GM18858 (cell line): Measurements from ENCODE around the gene IFT122.
"Not testable (repeated sequence)": the region's sequence is repeated elsewhere in the genome, so short reads cannot be mapped to it uniquely, and the experiment has no call there.

ENCODE experiments used
- ATAC-seq: cut with Tn5 transposase; IDR thresholded peaks from one replicate; pipeline ENCODE4 v1.9.1; 2021; ENCODE audit not compliant: unreplicated experiment

Gene IFT122

DNA sequence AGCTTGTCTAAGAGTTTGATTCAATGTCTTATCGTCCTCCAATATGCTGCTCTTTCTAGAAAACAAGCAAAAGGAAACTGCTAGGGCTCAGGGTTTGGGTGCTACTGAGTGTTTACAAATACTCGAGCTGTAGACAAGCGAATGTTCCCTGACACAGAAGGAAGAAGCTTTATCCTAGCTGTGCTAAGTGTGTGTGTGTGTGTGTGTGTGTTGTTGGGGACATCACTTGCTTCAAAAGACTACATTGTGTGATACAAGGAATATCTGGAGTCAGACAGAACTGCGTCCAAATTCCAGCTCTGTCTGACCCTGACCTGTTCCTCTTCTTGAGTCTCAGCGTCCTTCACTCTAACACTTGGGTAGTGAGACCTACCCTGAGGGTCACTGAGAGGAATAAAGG, 54.5 kb downstream of the IFT122 start:
- not testable (repeated sequence) for ATAC-seq

DNA sequence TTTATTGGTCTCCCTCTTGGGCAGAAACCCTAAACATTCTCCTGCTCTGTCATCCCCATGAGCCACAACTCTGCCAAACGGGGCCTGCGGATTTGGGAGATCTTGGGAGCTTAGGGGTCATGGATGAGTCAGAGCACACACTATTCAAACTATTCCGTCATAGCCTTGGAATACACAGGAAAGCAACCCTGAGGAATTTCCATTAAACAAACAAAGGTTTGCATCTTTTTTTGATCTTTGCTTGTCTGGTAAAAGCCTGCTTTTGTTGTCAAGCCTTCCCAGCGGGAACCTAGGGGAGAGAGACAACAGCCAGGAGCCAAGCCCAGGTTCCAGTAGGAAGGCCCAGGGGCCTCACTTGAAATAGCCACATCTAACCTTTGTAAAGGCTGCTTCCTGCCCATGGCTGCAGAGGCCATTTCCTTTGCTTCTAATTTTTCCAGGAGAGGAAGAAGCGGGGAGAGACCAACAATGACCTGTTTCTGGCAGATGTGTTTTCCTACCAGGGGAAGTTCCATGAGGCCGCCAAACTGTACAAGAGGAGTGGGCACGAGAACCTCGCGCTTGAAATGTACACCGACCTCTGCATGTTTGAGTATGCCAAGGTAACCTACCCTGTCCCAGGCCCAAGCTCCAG, 55.1 kb downstream of the IFT122 start:
- not testable (repeated sequence) for ATAC-seq

DNA sequence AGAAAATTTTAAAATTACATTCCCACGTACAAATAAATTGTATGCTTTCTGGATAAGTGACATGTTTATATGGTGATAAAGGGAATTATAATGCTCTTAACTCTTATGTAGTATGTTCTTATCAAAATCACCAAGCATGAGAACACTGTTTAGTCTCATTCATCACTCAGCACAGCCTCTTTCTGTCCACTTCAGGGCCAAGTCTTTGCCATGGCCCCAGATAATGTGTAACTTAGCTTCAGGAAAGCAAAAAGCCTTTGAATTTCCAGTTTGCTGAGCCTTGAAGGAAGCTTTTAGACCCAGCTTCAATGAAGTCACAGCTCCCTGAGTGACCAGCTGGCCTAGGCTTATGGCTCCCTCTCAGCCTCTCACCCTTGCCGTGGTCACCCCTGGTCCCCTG, 57.9 kb downstream of the IFT122 start:
- ATAC-seq, result not testable (repeated sequence)

DNA sequence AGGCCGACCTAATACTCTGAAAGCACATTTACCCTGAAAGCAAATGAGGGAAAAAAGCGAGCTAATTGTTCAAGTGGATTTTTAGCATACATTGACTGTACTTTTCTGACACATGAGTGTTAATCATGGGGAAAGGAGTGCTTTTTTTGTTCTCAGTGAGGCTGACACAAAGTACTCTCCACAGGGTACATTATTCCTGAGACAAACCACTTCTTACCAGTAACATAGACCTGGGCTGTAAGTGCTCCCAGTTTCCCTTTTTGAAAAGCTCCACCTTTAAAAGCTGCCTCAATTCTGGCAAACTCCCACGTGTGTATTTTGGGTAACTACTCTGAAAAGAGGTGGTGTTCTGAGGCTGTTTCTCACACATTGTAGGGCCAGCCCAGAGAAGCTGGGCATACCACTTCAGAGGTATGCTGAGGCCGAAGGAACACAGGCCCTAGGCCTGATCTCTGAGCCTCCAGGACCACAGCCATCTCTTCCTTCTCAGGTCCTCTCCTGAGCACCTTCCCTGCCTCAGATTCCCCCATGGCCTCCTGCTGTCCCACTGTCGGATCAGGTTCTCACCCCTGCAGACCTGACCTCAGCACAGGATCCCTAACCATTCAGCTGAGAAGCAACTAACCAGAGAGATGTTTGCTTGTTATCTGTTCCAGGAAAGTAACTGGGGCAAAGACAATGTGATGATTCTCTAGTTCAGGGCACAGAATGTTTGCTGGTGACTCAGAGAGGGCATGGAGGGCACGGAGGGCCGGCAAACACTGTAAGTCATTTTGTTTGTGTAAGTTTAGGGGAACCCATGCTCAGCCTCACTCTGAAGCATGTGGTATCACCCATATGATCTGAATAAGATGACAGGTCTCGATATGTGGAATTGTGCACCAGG, 58.8 kb downstream of the IFT122 start:
- not testable (repeated sequence) for ATAC-seq

DNA sequence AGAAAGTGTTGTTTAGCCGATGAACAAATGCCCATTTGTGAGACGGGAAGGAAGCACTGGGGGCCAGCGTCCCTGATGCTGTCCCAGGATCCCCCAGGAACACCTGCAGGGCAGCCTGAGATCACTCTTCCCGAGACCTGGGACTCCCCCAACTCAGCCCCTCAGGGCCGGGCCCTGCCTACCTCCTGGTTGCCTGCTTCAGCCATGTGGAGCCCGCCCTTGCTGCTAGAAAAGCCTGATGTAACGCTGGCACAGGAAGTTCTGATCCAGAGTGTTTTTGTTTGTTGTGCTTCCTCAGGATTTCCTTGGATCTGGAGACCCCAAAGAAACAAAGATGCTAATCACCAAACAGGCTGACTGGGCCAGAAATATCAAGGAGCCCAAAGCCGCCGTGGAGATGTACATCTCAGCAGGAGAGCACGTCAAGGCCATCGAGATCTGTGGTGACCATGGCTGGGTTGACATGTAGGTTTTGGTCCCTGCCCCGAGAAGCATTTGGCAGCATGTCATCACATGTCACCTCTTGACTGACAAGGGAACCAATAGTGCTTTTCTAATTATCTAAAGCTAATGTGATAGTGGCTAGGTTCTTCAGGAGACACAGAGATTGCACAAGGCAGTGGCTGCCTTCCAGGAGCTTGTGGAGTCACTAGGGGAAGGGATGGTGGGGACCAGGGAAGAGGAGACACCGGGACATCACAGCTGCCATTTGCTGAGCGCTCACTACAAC, 59.7 kb downstream of the IFT122 start:
- ATAC-seq, result not testable (repeated sequence)

DNA sequence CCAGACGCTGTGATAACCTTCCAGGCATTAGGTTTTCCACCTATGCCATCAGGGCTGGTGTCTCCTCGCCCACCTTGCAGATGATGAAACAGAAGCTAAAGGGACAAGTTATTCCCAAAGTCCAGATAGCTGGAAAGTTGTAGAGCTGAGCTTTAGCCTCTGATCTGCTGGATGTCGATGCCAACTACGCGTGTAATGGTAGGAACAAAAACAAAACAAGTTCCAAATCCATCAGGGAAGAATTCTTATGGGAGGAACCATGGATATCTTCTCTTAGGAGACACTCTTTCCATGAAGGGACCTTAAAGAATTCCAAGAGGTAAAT, 60.3 kb downstream of the IFT122 start:
- no peak for ATAC-seq

DNA sequence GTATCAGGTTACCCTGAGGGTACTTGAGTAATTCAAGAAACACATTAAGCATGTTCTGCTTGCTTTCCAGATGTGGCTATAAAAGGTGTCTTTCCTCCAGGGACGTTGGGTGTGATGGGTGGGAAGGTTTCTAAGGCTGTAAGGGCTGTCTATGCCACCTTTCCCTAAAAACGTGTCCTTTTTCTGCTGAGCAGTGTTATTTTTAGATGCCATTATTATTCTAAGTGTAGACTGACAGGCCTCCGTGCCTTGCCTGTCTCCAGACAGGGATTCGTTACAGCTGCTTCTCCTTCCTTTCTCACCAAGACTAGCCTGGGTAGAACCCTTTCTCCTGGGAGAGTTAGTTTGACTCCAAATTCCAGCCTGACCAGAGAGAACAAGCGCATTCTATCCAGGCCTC, 61.6 kb downstream of the IFT122 start:
- no peak for ATAC-seq

DNA sequence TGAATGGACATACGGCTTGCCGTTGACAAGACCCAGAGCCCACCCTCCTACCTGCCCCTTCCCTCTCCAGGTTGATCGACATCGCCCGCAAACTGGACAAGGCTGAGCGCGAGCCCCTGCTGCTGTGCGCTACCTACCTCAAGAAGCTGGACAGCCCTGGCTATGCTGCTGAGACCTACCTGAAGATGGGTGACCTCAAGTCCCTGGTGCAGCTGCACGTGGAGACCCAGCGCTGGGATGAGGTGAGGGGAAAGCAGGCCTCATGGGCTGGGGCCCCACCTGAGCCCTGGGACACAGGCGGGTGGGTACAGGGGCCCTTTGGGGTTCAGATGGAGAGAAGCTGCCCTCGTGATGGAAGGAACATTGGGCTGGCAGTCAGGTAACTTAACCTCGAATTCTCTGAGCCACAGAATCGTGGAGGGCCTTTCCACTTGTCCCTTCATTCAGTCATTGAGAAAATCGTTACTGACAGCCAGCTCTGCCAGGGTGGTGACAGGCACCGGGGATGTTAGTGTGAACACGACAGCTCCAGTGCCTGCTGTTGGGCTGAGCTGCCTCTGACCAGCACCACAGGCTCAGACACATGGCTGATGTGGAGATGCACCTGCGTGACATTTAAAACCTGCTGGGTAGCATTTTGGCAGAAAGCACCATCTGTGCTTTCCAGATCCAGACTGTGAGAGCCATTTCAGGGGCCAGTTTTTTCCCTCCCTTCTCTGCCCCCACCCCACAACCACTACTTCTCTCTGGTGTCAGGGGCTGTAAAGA, 62.8 kb downstream of the IFT122 start:
- no peak for ATAC-seq

DNA sequence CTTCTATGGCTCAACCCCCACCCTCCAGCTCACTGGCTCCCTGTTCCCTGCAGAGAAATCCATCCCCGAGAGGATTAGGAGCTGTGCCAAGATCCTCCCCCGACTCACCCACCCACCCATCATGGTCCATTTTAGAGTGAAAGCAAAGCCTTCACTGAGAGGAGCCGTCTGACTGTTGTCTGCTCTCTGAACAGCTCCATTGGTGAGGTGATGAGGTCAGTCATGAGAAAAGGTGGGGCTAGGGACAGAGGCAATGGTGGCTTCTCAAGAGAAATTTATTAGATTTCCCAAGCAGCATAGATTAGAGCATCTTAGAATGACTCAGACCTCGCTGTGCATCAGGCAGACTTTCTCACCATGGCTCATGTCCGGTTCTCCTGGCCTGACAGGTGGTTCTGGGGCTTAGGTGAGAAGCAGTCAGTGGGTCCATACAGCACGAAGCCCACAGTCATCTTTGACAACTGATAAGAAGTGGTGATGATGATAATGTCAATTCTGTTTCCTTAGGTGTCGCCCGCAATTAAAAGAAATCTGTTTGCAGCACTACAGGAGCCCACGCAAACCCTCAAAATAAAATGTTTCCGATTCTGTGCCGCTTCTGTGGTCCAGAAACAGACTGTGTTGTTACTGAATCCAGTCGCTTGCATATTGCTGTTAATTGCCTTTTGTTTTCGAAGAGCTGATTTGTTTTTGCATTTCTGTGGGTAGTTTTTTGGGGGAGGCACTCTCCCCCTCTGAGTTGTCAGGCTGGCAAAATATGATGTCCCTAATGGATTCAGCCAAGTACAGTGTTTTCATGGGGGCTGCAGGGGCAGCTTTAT, 63.7 kb downstream of the IFT122 start:
- ATAC-seq, result no peak

DNA sequence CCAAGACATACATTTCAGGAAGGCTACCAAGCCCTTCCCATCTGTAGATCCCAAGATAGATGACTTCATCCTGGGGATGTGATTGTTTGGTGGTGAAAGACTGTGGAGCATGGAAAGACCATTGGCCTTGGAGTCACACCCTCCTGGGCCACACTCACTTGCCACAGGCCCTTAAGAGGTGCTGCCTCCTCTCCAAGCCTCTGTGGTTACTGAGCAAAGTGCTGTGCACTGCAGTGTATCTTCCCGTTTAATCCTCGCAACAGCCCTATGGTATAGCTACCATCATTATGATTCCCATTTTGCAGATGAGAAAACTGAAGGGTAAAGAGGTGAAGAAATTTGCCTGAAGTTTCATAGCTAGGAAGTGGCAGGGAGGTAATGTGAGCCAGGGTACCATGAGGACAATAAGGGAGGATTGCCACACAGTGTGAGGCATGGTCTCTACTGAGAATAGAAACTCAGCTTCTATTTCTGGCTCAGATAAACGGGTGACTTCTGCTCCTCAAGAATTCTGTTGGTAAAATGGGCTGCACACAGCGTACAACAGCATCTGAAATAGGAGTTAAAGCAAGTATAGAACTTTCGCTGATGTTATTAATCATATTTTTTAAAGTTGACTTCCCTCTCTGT, 64.6 kb downstream of the IFT122 start:
- ATAC-seq, result no peak

DNA sequence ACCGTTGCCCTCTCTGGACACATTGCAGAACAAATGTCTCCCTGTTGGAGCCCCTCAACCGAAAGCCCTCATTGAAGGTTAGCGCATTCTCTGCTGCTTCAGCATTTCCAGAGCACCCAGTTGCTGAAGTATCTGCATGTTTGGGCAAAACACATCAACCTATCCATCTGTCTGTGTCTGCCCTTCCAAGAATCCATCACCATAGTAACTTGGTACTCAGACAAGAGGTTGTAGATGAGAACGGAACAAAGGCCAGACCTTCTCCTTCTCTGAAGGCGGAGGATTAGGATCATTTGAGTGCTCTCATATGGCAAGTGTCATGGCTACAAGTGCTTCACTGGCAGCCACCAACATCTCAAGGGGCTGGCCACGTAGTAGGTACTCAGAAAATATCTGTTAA, 65.3 kb downstream of the IFT122 start:
- ATAC-seq, result no peak

DNA sequence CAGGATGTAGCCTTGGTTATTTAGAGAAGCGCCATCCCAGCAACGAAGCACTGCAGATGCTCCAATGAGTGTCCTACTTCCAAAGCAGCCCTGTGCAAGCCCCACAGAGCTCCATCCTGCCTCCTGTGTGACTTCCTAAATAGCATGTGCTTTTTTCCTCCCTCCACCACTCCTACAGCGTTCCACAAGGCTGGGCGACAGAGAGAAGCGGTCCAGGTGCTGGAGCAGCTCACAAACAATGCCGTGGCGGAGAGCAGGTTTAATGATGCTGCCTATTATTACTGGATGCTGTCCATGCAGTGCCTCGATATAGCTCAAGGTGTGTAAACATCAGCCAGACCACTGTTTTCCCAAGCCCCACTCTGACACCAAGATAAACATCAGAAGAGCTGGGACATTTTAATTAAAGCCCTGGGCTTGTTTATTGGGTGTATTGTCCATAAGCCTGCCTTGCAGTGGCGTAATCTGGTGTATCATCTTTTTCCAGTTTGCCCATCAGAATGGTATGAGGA, 66.3 kb downstream of the IFT122 start:
- ATAC-seq, result no peak

DNA sequence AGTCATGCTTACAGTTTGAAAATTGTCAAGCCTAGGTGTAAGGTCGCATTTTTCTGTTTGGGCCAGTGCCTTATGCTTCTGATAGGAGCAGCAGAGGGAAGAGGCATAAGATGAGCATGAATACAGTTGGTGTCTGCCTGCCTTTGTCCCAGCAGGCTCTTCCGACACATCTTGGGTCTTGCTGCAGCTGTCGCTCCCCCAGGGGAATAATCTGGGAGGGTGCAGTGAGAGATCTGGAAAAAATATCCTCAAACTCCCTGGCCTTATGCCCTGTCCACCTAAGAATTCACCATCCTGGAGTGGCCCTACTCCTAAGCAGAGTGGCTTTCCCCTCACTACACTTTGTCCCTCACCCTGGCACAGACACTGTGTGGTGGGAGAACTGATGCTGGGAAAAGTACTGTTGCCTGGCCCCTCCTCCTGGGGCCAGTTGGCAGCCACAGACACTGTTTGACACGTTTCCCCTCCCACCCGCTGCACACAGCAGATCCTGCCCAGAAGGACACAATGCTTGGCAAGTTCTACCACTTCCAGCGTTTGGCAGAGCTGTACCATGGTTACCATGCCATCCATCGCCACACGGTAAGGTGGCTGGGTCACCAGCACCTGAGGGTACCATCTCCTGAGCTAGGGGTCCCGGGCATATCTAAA, 67.3 kb downstream of the IFT122 start:
- no peak for ATAC-seq

DNA sequence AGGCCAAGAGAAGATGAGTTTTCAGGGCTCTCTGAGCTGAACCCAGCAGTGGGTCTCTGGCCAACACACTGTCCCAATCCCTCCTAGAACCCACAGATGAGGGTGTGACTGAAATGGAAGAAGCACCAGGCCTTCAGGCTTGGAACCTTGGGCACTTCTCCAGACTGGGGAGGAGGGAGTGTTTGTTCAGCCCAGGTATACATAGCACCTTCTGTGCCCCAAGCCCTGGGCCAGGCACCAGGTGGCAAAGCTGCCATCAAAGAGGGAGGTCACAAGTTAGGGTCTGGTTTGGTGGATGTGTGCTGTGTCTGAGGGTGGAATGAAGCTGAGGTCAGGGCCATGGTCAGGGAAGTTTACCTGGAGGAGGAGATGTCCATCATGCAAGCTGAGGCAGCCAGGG, 72.6 kb downstream of the IFT122 start:
- no peak for ATAC-seq

DNA sequence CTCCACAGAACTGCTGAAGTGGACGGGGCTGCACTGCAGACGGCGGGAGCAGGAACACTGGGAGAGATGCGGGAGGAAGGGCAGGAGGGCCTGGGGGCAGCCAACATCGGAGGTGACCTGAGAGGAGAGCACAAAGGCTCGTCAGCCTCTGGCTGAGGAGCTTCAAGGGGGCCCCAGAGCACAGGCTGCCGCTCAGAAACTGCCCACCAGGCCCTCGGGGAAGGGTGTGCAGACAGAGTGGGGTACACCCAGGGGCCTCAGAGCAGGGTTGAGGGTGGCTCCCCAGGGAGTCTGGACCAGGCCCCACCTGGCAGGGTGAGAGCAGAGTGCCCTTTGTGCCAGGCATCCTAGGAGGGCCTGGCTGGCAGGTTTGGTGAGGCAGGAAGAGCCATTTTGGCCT, 73.7 kb downstream of the IFT122 start:
- ATAC-seq, result no peak

DNA sequence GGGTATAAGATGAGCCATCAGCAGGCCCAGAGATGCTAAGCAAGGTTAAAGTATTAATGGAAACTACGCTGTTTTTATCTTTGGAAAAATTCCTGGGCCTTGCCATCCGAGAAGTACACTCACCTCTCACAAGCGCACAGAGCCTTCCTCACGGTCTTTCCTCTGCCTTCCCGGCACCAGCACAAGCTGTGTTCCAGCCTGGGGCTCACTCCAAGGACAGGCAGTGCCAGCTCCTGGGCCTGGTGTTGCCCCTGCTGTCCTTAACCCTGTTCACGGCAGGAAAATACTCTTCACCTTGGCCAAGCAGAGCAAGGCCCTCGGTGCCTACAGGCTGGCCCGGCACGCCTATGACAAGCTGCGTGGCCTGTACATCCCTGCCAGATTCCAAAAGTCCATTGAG, 74.1 kb downstream of the IFT122 start:
- no peak for ATAC-seq

DNA sequence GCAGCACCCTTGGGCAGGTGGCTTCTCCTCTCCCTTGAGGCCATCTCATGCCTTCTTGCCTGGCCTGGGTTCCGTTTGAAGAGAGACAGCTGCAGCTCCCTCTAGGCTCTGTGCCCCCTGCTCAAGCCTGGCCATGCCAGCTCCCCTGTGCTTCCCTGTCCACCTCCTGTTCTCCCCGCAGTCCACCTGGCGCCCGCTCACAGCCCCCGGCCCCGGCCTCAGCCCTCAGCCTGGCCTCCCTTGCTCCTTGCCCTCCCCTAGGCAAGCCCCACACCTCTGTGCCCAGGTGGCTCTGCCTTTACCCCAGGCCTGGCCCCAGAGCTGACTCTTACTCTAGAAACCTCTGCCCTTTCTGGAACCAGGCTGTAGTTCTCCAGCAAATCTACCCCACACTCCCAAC, 74.5 kb downstream of the IFT122 start:
- no peak for ATAC-seq

DNA sequence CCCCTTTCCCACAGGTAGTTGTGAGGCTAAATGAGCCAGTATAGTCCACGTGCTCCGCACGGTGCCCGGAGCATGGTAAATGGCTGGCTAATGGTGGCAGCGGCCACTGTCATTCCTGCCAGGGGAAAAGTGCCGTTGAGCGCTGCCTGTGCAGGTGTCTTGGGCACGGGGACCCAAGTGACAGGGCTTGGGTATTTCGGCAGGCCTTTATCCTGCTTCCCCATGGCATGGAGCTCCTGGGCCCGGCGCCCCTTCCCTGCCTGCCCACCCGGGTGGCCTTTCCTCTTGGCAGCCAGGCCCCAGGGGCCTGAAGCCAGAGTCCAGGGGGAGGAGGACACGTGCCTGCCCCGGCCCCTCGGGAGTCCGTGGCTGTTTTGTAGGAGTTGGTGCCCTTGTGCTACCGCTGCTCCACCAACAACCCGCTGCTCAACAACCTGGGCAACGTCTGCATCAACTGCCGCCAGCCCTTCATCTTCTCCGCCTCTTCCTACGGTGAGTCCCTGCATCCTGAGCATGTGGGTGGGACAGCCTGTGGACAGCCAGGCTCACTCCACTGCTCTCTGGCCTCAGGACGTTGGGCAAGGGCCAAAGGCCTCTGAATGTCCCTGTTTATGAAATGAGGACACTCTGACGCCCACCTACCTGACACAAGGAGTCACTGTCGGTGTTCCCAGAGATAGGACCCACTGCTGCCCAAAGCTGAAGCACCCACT, 75.2 kb downstream of the IFT122 start:
- not testable (repeated sequence) for ATAC-seq
